ENCODE data around the gene ZNF346. TPM values are rescaled to one million over a fixed set of nuclear protein-coding genes. Genes with fewer than 3 reads are reported as not detected.
A peak's percentile ranks its signal among the peaks of the same experiment; 100 is the strongest.

Gene ZNF346
- total RNA-seq, 1 experiment from 2014 or later = 17.6 TPM

DNA sequence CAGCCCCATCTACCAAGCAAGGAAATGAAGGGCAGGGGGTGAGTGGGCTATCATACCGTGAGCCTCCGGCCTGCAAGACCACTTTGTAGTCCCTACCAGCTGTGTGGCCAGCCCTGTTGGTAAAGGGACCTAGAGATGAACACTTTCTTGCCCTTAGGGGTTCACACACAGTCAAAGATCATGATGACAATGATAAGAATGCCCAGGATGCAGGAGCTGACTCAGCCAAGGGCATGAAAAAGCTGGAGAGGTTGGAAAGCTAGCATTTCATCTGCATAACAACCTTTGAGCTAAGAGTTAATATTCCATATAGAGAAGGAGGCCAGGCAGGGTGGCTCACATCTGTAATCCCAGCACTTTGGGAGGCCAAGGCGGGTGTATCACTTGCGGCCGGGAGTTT is 45.0 kb downstream of the ZNF346 start:
- no peak for DNase-seq (ENCODE audit: low spot score)

DNA sequence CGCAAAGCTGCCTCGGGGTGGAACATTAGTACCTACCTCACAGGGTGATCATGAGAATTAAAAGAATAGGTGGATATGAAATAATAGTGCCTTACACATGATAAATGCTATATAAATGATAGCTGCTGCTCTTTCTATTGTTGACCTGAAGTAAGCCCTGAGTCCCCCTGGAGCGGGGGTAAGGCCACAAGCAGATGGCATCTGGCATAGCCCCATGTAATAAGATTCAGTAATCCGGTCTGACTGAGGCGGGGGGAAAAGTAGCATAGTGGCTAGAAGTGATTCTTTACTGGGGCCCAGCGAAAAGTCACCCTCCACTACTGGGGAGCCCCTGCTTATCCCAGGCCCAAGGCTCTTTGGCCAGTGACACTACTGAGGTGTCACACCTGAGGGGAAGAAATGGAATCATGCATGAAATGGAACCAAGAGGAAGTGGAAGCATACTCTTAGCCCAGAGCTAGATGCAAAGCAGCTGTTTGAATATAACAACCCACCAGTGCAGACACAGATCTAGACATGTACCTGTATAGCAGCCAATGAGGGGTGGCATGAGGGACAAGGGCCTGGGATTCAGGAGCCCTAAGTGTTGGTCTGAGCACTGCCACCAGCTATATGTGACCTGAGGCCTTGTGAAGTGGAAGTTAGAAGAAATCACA is 48.2 kb downstream of the ZNF346 start:
- DNase-seq (ENCODE audit: low spot score) = no peak

- DNase-seq (ENCODE audit: low spot score) = peak; percentile 84
Observed at GRCh38 chr5:177071666-177072385, 49.3 kb downstream of the ZNF346 start.

GRCh38 chr5:177077335-177077734 is 54.8 kb downstream of the ZNF346 start:
- DNase-seq (ENCODE audit: low spot score) = peak; percentile 37

GRCh38 chr5:177079606-177080005 is 57.1 kb downstream of the ZNF346 start:
- DNase-seq (ENCODE audit: low spot score) = no peak

GRCh38 chr5:177080265-177080664 is 57.8 kb downstream of the ZNF346 start:
- no peak for DNase-seq (ENCODE audit: low spot score)

DNA sequence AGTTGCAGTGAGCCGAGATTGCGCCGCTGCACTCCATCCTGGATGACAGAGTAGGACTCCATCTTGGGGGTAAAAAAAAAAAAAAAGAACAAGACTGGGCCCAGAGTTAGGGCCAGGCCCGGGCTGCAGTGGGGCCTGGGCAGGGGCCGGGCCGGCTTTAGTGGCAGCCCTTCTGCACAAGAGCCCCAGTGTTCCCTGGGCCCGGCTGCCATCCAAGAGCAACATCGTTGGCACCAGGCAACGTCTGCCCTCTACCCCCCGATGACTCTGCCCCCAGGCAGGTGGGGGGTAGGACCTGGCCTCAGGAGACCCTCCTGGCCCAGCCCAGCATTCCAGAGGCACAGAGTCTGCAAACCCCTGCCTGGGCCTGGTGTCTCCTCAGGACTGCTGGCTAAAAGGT is 59.4 kb downstream of the ZNF346 start:
- no peak for DNase-seq (ENCODE audit: low spot score)

DNA sequence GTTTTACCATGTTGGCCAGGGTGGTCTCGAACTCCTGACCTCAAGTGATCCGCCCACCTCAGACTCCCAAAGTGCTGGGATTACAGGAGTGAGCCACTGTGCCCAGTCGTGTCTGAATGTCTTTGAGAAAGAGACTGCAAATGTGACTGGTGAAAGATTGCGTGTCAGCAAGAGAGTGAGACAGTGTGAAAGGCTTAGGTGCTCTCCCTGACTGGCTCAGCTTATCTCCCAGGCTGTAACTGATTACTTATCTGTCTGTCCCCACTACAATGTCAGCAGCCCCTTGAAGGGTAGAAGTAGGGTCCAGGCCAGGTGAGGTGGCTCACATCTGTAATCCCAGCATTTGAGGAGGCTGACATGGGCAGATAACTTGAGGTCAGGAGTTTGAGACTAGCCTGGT is 60.9 kb downstream of the ZNF346 start:
- no peak for DNase-seq (ENCODE audit: low spot score)

DNA sequence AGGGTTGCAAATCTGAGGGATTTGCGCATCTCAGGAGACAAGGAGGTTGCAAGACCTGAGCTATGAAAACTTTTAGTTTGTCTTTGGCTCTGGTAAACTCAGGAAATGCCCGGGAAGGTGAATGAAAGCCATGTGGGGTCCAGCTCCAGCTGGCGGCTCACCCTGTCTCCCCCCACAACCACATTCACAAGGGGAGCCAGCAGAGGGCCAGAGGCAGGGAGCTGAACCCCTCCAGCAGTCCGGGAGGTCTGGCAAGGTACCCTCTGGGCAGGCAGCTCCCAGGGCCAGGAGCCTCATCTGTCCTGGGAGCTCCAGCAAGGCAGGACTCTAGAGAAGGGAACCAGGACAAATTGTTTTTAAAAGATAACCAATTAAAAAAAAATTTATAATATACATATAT is 61.7 kb downstream of the ZNF346 start:
- no peak for DNase-seq (ENCODE audit: low spot score)

- no peak for DNase-seq (ENCODE audit: low spot score)
Observed at GRCh38 chr5:177085985-177086653, 63.6 kb downstream of the ZNF346 start.

DNA sequence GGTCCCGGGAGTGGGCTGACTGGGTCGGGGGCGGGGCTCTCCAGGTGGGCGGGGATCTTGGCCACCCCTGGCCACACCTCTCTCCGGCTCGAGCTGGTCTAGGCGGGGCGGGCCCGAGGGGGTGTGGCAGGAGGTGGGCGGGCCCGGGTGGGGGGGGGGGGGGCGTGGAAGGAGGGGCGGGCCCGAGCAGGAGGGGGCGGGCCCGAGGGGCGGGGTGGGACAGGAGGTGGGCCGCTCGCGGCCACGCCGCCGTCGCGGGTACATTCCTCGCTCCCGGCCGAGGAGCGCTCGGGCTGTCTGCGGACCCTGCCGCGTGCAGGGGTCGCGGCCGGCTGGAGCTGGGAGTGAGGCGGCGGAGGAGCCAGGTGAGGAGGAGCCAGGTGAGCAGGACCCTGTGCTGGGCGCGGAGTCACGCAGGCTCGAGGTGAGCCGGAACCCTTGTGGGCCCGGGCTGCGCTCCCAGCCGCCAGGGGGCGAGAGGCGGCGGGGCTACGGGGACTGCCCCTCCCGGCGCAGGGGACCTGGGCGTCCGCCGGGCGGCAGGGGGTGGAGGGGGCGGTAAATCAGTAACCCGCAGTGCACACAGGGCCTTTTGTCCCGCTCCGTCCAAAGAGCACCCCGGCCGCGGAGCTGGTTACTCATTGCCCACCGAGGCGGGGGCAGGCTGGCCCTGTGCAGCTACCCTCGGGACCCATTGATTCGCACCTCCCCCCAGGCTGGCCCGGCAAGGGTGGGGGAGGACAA is 64.3 kb downstream of the ZNF346 start, which contains the start of gene FGFR4:
TSS of gene FGFR4 (plus strand) at position 262 of the 744 bp plus-strand sequence. CDS start 2,688 bp downstream, outside the sequence.
- DNase-seq (ENCODE audit: low spot score) = peak; percentile 52

GRCh38 chr5:177087398-177088005 is 65.0 kb downstream of the ZNF346 start:
- DNase-seq (ENCODE audit: low spot score) = no peak

DNA sequence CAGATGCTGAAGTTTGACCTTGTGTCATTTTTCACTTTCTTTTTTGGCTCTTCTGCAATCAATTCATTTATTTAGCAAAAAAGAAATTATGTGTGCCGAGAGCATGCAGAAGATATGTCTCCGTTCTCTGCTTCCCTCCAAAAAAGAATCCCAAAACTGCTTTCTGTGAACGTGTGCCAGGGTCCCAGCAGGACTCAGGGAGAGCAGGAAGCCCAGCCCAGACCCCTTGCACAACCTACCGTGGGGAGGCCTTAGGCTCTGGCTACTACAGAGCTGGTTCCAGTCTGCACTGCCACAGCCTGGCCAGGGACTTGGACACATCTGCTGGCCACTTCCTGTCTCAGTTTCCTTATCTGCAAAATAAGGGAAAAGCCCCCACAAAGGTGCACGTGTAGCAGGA is 66.6 kb downstream of the ZNF346 start:
- DNase-seq (ENCODE audit: low spot score) = no peak

DNA sequence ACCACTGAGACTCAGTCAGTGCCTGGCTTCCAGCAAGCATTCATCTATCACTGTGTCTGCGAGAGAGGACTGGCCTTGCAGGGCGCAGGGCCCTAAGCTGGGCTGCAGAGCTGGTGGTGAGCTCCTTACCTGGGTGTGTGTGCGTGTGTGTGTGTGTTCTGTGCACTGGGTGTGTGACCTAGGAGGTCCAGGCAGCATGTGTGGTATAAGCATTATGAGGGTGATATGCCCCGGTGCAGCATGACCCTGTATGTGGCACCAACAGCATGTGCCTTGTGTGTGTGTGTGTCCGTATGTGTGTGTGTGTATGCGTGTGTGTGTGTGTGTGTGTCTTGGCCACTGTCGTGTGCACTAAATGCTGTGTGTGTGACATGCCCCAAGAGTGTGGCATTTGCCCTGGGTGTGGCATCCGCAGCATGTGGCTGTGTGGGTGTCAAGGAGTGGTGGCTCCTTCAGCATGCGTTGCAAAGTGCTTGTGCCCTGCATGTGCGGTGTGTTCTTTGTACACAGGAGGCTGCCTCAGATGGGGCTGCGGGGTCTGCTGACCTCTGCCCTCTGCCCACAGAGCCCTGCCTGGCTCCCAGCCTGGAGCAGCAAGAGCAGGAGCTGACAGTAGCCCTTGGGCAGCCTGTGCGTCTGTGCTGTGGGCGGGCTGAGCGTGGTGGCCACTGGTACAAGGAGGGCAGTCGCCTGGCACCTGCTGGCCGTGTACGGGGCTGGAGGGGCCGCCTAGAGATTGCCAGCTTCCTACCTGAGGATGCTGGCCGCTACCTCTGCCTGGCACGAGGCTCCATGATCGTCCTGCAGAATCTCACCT is 67.5 kb downstream of the ZNF346 start:
- no peak for DNase-seq (ENCODE audit: low spot score)

DNA sequence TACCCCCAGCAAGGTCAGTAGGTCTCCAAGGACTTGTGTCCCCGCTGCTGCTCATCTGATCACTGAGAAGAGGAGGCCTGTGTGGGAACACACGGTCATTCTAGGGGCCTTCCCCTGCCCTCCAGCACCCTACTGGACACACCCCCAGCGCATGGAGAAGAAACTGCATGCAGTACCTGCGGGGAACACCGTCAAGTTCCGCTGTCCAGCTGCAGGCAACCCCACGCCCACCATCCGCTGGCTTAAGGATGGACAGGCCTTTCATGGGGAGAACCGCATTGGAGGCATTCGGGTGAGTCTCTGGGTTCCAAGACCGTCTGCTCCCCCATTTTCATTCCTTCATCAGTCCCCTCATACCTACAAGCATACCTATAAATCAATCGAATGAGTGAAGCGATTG is 68.3 kb downstream of the ZNF346 start:
- DNase-seq (ENCODE audit: low spot score) = no peak

DNA sequence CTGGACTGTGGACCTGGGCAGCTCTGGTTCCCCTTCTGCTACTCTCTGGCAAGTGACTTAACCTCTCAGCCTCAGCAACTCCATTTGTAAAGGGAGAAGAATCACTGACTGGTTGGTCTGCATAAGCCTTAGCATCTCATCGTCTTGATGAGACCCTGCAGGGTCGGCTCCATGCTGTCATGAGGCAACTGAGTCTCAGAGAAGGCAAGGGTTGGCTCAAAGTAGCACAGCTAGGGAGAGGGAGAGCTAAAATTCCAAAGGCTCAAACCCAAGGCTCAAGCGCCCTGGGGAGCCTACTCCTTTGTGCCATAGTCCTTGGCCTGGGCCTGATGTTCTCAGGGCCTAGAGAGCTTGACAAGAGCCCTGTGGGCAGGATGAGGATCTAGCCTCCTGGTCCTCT is 68.7 kb downstream of the ZNF346 start:
- DNase-seq (ENCODE audit: low spot score) = no peak

DNA sequence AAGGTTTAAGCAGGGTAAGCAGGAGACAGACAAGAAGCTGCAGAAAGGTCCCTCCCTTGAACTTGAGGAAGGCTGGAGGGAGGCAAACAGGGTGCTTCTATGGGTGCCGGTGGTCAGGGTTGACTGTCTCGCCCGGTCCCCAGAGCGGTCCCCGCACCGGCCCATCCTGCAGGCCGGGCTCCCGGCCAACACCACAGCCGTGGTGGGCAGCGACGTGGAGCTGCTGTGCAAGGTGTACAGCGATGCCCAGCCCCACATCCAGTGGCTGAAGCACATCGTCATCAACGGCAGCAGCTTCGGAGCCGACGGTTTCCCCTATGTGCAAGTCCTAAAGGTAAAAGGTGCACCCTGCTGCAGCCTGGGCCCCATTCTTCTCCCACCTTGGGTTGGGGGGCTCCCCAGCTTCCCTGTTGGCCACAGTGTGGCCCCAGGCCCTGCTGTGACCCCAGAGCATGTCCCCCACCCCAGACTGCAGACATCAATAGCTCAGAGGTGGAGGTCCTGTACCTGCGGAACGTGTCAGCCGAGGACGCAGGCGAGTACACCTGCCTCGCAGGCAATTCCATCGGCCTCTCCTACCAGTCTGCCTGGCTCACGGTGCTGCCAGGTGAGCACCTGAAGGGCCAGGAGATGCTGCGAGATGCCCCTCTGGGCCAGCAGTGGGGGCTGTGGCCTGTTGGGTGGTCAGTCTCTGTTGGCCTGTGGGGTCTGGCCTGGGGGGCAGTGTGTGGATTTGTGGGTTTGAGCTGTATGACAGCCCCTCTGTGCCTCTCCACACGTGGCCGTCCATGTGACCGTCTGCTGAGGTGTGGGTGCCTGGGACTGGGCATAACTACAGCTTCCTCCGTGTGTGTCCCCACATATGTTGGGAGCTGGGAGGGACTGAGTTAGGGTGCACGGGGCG is 69.9 kb downstream of the ZNF346 start:
- DNase-seq (ENCODE audit: low spot score) = no peak

GRCh38 chr5:177093082-177093712 is 70.7 kb downstream of the ZNF346 start:
- DNase-seq (ENCODE audit: low spot score) = no peak

- DNase-seq (ENCODE audit: low spot score) = no peak
Observed at GRCh38 chr5:177093803-177094202, 71.3 kb downstream of the ZNF346 start.

All from A172 (cell line).